ENCODE measurements around the gene DIDO1. TPM values are rescaled to one million over a fixed set of nuclear protein-coding genes. Genes with fewer than 3 reads are reported as not detected.

The DIDO1 gene
- total RNA-seq, 1 donor from 2014 or later: 57.9 TPM

GRCh38 chr20:62951896-62952372, 25.6 kb upstream of the DIDO1 start:
- Mint-ChIP-seq H3K4me3 (ENCODE audit: low read depth) (peak overlapping the region; percentile 76), H3K9me3 (peaks cover 6% of the 10 kb centered on the region), H3K27me3 (ENCODE audit: low read depth) (no peaks in the 10 kb centered on the region), H3K27ac (peak overlapping the region; percentile 76), H3K36me3 (ENCODE audit: low read depth) (peaks cover 45% of the 10 kb centered on the region), H3K4me1 (ENCODE audit: low read depth) (peaks cover 13% of the 10 kb centered on the region)
- intact Hi-C loops (cut with micrococcal nuclease): loop anchor here (2.0 kb wide), 1 partner anchor 51 kb away; no protein-coding TSS in a partner anchor
- DNase-seq (ENCODE audit: low spot score): no peak

- no peaks in the 10 kb centered on the region for H3K27me3 Mint-ChIP-seq (ENCODE audit: low read depth)
- no peak overlapping the region for H3K4me3 Mint-ChIP-seq (ENCODE audit: low read depth)
- H3K36me3 Mint-ChIP-seq (ENCODE audit: low read depth): peaks cover 51% of the 10 kb centered on the region
- intact Hi-C loops (cut with micrococcal nuclease): no loop called here
- peaks cover 6% of the 10 kb centered on the region for H3K9me3 Mint-ChIP-seq
- no peak overlapping the region for H3K27ac Mint-ChIP-seq
- H3K4me1 Mint-ChIP-seq (ENCODE audit: low read depth): peaks cover 13% of the 10 kb centered on the region
- no peak for DNase-seq (ENCODE audit: low spot score)
Observed at GRCh38 chr20:62951143-62951895, 25.0 kb upstream of the DIDO1 start.

GRCh38 chr20:62950741-62951140, 24.4 kb upstream of the DIDO1 start:
- no peak overlapping the region for H3K27ac Mint-ChIP-seq
- H3K9me3 Mint-ChIP-seq: peaks cover 6% of the 10 kb centered on the region
- H3K27me3 Mint-ChIP-seq (ENCODE audit: low read depth): no peaks in the 10 kb centered on the region
- intact Hi-C loops (cut with micrococcal nuclease): no loop called here
- DNase-seq (ENCODE audit: low spot score): no peak
- peaks cover 57% of the 10 kb centered on the region for H3K36me3 Mint-ChIP-seq (ENCODE audit: low read depth)
- no peak overlapping the region for H3K4me3 Mint-ChIP-seq (ENCODE audit: low read depth)
- peaks cover 13% of the 10 kb centered on the region for H3K4me1 Mint-ChIP-seq (ENCODE audit: low read depth)

- Mint-ChIP-seq H3K27me3 (ENCODE audit: low read depth) (no peaks in the 10 kb centered on the region), H3K27ac (no peak overlapping the region), H3K4me1 (ENCODE audit: low read depth) (peaks cover 13% of the 10 kb centered on the region), H3K9me3 (peaks cover 6% of the 10 kb centered on the region), H3K4me3 (ENCODE audit: low read depth) (no peak overlapping the region), H3K36me3 (ENCODE audit: low read depth) (peaks cover 64% of the 10 kb centered on the region)
- DNase-seq (ENCODE audit: low spot score): no peak
- intact Hi-C loops (cut with micrococcal nuclease): no loop called here
Observed at GRCh38 chr20:62949962-62950361, 23.7 kb upstream of the DIDO1 start.

GRCh38 chr20:62949153-62949821, 23.0 kb upstream of the DIDO1 start:
- no peak overlapping the region for H3K4me3 Mint-ChIP-seq (ENCODE audit: low read depth)
- peaks cover 71% of the 10 kb centered on the region for H3K36me3 Mint-ChIP-seq (ENCODE audit: low read depth)
- DNase-seq (ENCODE audit: low spot score): no peak
- intact Hi-C loops (cut with micrococcal nuclease): no loop called here
- H3K27ac Mint-ChIP-seq: no peak overlapping the region
- no peaks in the 10 kb centered on the region for H3K27me3 Mint-ChIP-seq (ENCODE audit: low read depth)
- peaks cover 12% of the 10 kb centered on the region for H3K4me1 Mint-ChIP-seq (ENCODE audit: low read depth)
- peaks cover 6% of the 10 kb centered on the region for H3K9me3 Mint-ChIP-seq

GRCh38 chr20:62947532-62948300, 21.4 kb upstream of the DIDO1 start:
- no peak for DNase-seq (ENCODE audit: low spot score)
- intact Hi-C loops (cut with micrococcal nuclease): no loop called here
- Mint-ChIP-seq H3K27ac (no peak overlapping the region), H3K4me1 (ENCODE audit: low read depth) (peaks cover 8% of the 10 kb centered on the region), H3K4me3 (ENCODE audit: low read depth) (no peak overlapping the region), H3K36me3 (ENCODE audit: low read depth) (peaks cover 85% of the 10 kb centered on the region), H3K9me3 (peaks cover 6% of the 10 kb centered on the region), H3K27me3 (ENCODE audit: low read depth) (no peaks in the 10 kb centered on the region)

- Mint-ChIP-seq H3K36me3 (ENCODE audit: low read depth) (peaks cover 93% of the 10 kb centered on the region), H3K9me3 (peaks cover 6% of the 10 kb centered on the region), H3K27me3 (ENCODE audit: low read depth) (no peaks in the 10 kb centered on the region), H3K4me1 (ENCODE audit: low read depth) (peaks cover 4% of the 10 kb centered on the region), H3K4me3 (ENCODE audit: low read depth) (no peak overlapping the region), H3K27ac (no peak overlapping the region)
- no peak for DNase-seq (ENCODE audit: low spot score)
- intact Hi-C loops (cut with micrococcal nuclease): no loop called here
Observed at GRCh38 chr20:62946918-62947317, 20.6 kb upstream of the DIDO1 start.

- DNase-seq (ENCODE audit: low spot score): no peak
- intact Hi-C loops (cut with micrococcal nuclease): no loop called here
- peaks cover 6% of the 10 kb centered on the region for H3K9me3 Mint-ChIP-seq
- peaks cover 6% of the 10 kb centered on the region for H3K4me1 Mint-ChIP-seq (ENCODE audit: low read depth)
- no peak overlapping the region for H3K4me3 Mint-ChIP-seq (ENCODE audit: low read depth)
- peaks cover 97% of the 10 kb centered on the region for H3K36me3 Mint-ChIP-seq (ENCODE audit: low read depth)
- no peak overlapping the region for H3K27ac Mint-ChIP-seq
- no peaks in the 10 kb centered on the region for H3K27me3 Mint-ChIP-seq (ENCODE audit: low read depth)
Observed at GRCh38 chr20:62945771-62946339, 19.6 kb upstream of the DIDO1 start.

GRCh38 chr20:62944746-62945145, 18.4 kb upstream of the DIDO1 start:
- peaks cover 11% of the 10 kb centered on the region for H3K4me1 Mint-ChIP-seq (ENCODE audit: low read depth)
- peaks cover 92% of the 10 kb centered on the region for H3K36me3 Mint-ChIP-seq (ENCODE audit: low read depth)
- H3K4me3 Mint-ChIP-seq (ENCODE audit: low read depth): no peak overlapping the region
- peaks cover 6% of the 10 kb centered on the region for H3K9me3 Mint-ChIP-seq
- intact Hi-C loops (cut with micrococcal nuclease): no loop called here
- DNase-seq (ENCODE audit: low spot score): no peak
- H3K27ac Mint-ChIP-seq: no peak overlapping the region
- no peaks in the 10 kb centered on the region for H3K27me3 Mint-ChIP-seq (ENCODE audit: low read depth)

GRCh38 chr20:62944184-62944583, 17.9 kb upstream of the DIDO1 start:
- Mint-ChIP-seq H3K4me1 (ENCODE audit: low read depth) (peaks cover 17% of the 10 kb centered on the region), H3K36me3 (ENCODE audit: low read depth) (peaks cover 92% of the 10 kb centered on the region), H3K27ac (no peak overlapping the region), H3K4me3 (ENCODE audit: low read depth) (no peak overlapping the region), H3K27me3 (ENCODE audit: low read depth) (no peaks in the 10 kb centered on the region), H3K9me3 (peaks cover 5% of the 10 kb centered on the region)
- no peak for DNase-seq (ENCODE audit: low spot score)
- intact Hi-C loops (cut with micrococcal nuclease): no loop called here

- no peak overlapping the region for H3K4me3 Mint-ChIP-seq (ENCODE audit: low read depth)
- intact Hi-C loops (cut with micrococcal nuclease): no loop called here
- no peak for DNase-seq (ENCODE audit: low spot score)
- H3K27me3 Mint-ChIP-seq (ENCODE audit: low read depth): no peaks in the 10 kb centered on the region
- peaks cover 89% of the 10 kb centered on the region for H3K36me3 Mint-ChIP-seq (ENCODE audit: low read depth)
- H3K27ac Mint-ChIP-seq: no peak overlapping the region
- peaks cover 20% of the 10 kb centered on the region for H3K4me1 Mint-ChIP-seq (ENCODE audit: low read depth)
- H3K9me3 Mint-ChIP-seq: no peaks in the 10 kb centered on the region
Observed at GRCh38 chr20:62943396-62943795, 17.1 kb upstream of the DIDO1 start.

- no peaks in the 10 kb centered on the region for H3K9me3 Mint-ChIP-seq
- intact Hi-C loops (cut with micrococcal nuclease): no loop called here
- peaks cover 20% of the 10 kb centered on the region for H3K4me1 Mint-ChIP-seq (ENCODE audit: low read depth)
- no peak overlapping the region for H3K27ac Mint-ChIP-seq
- peaks cover 82% of the 10 kb centered on the region for H3K36me3 Mint-ChIP-seq (ENCODE audit: low read depth)
- H3K4me3 Mint-ChIP-seq (ENCODE audit: low read depth): no peak overlapping the region
- H3K27me3 Mint-ChIP-seq (ENCODE audit: low read depth): no peaks in the 10 kb centered on the region
- DNase-seq (ENCODE audit: low spot score): no peak
Observed at GRCh38 chr20:62942456-62942855, 16.2 kb upstream of the DIDO1 start.
